ENCODE results near the gene CYTH3.

DNA sequence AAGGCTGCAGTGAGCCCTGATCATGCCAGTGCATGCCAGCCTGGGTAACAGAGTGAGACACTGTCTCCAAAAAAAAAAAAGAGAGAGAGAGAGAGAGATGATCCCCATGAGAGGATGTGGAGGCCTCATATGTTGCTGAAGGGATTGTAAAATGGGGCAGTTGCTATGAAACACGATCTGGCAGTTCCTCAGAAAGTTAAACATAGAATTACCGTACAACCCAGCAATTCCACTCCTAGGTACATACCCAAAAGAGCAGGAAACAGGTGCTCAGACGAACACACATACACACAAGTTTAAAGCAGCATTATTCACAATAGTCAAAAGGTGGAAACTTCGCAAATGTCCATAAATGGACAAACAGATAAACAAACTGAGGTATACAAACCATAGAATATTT, 27.4 kb upstream of the CYTH3 start:
- TF ChIP-seq, protein P1, sequence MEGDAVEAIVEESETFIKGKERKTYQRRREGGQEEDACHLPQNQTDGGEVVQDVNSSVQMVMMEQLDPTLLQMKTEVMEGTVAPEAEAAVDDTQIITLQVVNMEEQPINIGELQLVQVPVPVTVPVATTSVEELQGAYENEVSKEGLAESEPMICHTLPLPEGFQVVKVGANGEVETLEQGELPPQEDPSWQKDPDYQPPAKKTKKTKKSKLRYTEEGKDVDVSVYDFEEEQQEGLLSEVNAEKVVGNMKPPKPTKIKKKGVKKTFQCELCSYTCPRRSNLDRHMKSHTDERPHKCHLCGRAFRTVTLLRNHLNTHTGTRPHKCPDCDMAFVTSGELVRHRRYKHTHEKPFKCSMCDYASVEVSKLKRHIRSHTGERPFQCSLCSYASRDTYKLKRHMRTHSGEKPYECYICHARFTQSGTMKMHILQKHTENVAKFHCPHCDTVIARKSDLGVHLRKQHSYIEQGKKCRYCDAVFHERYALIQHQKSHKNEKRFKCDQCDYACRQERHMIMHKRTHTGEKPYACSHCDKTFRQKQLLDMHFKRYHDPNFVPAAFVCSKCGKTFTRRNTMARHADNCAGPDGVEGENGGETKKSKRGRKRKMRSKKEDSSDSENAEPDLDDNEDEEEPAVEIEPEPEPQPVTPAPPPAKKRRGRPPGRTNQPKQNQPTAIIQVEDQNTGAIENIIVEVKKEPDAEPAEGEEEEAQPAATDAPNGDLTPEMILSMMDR (conservative IDR thresholded peaks at IDR 0.05 in 1 of 2, IDR thresholded peaks at IDR 0.05 in 1 of 2; ENCODE audit: low read depth in 1 of 2, low read length in 2 of 2): no peak
- no peak for TF ChIP-seq EZH2 (IDR thresholded peaks at IDR 0.05; ENCODE audit: low read length, missing control alignments)

Measured in fibroblast of lung (primary cell).